Retina (tissue), 1 donor: Measurements from ENCODE around the gene FSCN2.

Experiments used
- DNase-seq: peaks from one replicate; pipeline ENCODE4 v3.0.0-alpha.2; 2016

The FSCN2 gene

DNA sequence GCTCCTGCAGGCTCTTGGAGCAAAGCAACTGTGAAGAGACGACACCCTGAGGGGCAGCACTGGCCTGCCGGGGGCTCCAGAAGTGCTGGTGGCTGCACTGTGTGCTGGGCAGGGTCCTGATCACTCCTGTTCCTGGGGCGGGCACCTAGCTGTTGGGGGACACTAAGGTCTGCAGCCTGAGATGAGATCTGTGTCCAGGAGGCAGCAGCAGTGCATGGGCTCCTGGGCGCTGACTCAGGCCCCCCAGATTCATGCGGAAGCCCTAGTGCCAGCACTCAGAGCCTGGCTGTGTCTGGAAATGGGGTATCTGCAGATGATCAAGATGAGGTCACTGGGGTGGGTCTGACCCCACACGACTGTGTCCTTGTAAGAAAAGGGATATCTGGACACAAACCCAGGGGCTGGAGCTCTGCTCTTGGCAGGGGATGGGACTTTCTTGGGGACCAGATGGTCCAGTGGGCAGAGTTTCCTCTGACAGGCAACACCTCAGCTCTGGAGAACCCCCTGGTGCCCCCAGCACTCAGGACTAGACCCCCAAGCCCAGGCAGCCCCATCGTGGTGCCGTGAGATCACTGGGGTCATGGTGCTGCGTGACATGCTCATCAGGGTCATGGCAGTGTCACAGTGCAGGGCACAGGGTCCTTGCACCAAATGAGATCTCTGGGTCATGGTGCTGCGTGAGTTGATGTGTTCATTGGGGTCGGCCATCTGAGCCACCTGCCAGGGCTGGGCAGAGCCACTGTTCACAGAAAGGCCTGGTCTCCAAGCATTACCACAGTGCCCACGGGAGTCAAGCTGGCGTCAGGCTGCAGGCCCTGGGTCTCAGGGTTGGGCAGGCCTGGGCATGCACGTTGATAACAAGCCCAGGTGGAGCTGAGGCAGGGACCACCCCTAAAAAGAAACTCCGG is 14.5 kb downstream of the FSCN2 start:
- peak; percentile 8 for DNase-seq

DNA sequence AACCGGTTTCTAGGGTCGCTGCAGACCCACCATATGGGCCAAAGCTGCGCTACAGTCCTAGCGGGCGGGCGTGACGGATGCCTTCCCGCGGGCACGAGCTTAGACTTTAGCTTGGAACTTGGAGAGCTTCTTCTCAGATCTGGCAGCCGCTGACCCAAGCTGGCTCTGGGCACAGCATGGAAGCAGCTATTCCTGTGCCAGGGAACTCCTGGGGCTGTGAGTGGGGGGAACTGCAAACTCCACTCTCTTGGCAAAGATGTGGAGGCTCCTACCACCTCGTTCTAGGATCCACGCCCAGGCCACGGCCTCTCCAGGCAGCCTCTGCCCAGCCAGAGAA is 15.1 kb downstream of the FSCN2 start:
- peak; percentile 1 for DNase-seq

DNA sequence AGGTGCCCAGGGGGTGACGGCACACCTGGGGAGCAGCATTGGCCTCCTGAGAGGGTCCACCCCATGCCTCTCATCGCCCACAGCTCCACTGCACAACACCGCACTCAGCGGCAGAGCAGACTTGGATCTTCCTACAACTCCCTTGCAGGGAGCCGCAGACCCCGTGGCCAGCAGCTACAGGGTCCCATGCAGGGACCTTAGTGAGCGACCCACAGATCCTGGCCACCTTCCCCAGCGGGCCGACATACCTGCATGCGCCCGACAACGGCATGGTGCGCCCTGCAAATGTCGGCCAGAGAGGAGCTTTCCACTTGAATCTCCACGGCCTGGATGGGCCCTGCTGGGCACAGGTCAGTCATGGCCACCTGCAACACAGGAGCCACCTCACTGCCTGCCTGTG is 15.6 kb downstream of the FSCN2 start:
- DNase-seq: peak; percentile 2

DNA sequence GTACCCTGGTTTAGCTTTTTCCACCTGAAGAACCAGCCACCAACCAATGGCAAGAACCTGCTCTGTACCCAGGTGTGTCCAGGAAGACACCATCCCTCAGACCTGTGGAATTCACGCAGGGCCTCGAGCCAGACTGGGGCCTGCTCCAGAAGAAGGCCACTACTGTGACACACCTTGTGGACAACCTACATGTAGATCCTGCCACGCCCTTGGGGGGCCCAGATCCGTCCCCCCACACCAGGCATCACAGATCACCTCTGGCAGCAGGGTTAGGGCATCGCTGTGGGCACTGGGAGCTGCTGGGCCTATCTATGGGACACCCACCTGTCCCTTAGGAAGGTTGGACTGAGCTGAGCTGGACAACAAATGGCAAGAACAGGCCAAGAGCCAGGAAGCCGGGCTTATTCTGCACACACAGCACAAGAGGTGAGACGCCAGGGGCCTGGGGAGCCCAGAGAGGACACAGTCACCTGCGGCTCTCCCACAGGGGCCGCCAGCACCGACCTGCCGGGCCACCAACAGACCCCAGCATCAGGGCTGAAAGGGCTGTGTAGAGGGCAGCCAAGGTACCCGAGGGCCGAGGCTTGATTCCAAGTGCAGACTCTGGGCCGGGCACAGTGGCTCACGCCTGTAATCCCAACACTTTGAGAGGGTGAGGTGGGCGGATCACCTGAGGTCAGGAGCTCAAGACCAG is 16.3 kb downstream of the FSCN2 start:
- DNase-seq: no peak

DNA sequence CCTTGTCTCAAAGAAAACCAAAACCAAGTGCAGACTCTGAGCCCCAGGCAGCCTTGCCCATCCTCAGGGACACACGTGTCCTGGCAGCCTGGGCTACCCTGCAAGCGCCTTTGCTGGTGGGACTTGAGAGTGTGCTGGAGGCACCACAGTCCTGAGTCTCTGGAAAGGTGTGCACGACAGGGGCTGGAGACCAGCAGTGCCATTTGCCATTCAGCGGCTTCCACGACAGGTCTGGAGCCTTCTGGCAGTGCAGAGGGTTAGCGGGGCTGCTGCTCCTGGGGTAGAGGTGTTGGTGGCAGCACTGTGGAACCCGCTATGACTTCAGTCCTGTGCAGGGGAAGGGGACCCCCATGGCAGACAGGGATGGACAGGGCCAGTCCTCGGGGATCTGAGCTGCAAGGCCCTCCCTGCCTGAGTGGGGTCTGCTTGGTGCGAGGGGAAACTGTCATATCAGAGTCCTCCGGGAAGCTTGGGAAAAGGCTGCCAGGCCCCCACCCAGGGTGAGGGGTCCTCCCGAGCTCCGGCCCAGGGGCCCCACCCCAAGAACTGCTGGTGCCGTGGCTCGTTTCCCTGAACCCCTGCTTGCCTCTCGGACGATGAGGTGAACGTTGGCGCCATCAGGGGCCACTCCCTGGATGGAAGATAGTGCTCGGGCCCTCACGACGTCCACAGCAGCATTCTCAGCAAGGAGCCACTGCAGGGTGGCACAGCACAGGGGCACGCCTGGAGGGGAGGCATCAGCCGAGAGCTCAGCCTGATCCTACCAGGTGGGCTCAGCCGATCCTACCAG is 17.2 kb downstream of the FSCN2 start:
- no peak for DNase-seq

DNA sequence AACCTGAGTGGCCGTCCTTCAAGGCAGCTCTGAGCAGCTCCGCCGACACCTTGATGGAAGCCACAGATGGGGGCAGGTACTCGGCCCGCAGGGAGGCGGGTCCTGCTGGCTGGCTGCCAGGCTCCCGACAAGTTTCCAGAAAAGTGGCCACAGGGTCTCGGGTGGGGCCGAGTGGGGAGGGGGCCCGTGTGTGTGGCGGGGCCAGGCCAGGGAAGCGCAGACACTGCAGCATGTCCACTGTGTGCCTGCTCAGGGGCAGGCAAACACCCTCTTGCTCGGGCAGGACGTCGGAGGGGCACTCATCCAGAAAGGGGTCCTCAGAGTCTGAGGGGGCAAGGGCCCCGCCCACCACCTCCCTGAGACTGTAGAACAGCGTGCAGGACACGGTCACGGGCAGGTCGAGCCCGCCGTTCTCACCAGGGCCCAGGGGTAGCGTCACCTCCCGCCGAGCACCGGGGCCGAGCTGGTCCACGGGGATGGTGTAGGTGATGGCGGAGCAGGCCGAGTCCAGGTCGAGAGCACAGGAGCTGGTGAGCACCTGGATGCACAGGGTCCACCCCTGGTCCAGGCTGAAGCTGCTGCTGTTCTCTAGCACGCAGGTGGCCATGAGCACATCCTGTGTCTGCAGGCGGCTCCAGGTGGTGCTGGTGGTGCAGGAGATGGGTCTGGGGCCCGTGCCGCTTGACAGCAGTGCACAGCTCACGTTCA is 18.9 kb downstream of the FSCN2 start:
- no peak for DNase-seq

DNA sequence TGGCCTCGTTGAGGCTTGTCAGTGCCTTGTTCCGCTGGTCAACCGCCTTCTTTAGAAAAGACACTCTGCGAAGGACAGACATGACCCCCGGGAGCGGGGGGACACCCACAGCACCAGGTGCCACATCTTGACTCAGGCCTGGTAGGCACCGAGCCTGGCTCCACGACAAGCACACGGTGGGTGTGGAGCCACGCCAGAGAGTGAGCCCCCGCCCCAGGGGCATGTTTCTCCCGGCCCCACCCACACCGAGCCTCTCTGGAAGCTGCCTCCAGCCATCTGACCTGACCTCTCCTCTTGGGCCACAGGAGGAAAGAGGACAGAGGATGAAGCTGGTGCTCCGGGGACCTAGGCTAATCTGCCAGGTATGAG is 19.4 kb downstream of the FSCN2 start:
- no peak for DNase-seq

DNA sequence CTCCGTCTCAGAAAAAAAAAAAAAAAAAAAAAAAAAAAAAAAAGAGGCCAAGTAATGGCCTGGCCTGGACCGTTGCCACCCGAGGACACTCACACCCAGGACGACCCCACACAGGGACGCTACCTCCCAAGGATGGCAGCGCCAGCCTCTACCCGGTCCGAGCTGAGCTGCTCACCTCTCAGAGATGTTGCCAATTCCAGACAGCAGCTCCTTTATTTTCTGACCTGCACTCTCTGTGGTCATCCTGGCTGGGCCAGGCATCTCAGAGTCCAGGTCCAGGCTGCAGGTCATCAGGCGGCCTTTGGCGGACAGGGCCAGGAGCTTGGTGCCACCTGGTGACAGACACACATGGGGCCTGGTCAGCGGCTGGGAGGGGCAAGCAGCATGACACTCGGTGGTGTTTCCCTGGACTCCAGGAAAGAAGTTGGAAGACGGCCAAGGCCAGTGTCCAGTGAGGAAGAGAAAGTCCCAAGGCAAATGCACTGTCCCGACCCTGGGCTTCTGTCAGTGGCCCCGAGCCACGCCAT is 20.9 kb downstream of the FSCN2 start:
- DNase-seq: no peak

DNA sequence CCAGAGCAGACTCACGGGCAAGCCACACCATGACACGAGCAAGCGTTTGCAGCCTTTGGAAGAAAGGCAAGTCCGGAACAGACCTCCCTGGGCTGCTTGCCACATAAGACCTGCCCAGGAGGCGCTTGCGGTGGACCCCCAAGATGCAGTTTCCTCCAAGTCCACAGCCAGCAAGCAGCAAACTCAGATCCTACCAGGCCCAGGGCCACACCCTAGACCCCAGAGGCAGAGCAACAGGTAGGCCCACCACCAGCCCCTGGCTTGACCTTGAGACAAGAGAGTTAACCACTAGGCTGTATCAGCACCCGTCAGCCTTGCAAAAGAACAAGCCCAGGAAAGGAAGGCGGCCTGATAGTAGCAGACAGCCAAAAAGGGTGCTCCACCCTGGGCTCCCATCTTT is 21.6 kb downstream of the FSCN2 start:
- DNase-seq: no peak

DNA sequence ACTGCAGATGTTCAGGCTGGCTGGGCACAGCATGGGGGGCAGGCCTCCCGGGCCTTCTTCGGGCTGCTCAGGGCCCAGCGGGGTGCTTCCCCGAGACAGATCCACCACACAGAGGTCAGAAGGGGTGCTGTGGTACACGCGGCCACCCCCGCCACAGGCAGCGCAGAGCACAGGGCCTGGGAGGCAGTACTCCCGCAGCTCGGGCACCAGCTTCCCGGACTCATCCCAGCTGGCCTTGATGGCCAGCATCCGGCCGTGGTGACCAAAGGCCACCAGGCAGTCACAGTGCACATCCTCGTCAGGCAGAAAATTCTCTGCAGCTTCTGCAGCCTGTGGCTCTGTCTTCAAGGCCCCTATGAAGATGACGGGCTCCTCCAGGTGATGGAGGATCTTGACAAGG is 22.1 kb downstream of the FSCN2 start:
- no peak for DNase-seq

DNA sequence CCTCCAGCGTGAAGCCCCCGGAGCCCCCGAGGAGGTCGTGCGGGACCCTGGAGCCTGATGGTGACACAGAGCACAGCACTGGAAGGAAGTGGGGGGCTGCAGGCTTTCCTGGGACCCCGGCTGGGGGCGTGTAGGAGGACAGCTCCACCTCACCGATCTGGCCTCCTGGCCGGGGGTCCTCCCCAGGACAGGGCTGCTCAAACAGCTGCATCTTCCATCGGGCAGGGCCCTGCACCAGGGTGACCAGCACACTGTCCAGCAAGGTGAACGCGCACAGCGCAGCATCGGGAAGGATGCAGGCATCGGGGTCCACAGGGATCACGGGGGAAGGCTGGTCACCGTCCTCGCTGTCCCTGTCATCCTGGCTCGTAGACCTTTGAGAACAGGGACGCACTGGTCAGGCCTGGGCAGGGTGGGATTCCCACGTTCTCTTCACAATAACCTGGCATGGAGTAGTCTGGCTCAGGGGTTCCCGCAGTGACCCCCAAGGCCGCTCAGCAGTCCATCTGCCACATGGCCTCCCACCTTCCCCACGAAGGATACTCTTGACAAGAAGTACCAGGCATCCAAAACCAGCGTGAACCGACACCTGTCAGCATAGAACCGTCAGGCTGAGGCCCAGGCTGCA is 22.8 kb downstream of the FSCN2 start:
- no peak for DNase-seq

DNA sequence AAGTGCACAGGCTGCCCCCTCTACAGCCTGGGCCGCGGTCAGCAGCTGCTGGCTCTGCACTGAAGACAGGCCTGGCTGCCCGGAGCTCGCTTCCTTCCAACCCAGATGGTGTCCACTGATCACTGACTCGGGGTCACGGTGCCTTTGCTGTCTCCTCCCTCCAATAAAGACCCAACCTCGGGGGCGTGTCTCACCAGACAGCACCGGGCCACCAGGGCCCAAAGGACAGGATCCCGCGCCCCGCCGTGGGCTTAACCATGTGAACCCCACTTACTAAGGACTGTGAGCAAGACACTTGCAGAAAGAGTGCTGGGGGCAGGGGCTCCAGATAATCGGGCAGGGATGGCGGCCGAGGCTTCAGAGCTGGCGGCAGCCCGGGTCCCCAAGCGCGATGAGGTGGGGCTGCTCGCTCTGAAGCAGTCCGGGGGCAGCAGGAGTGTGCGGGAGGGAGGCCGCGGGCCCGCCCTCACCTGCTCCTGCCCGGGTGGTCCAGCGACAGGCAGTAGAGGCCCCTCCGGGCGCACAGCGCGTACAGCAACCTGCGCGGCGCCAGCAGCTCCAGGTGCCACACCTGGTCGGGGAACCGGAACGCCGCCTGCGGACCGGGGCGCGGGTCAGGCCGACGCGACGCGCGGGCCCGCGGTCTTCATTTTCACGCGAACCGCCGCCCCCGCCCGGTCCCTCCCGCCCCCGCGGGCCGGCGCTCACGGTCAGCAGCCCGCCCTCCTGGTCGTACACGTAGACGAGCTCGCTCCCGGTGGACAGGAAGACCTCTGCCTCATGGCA is 23.5 kb downstream of the FSCN2 start:
- peak; percentile 62 for DNase-seq

DNA sequence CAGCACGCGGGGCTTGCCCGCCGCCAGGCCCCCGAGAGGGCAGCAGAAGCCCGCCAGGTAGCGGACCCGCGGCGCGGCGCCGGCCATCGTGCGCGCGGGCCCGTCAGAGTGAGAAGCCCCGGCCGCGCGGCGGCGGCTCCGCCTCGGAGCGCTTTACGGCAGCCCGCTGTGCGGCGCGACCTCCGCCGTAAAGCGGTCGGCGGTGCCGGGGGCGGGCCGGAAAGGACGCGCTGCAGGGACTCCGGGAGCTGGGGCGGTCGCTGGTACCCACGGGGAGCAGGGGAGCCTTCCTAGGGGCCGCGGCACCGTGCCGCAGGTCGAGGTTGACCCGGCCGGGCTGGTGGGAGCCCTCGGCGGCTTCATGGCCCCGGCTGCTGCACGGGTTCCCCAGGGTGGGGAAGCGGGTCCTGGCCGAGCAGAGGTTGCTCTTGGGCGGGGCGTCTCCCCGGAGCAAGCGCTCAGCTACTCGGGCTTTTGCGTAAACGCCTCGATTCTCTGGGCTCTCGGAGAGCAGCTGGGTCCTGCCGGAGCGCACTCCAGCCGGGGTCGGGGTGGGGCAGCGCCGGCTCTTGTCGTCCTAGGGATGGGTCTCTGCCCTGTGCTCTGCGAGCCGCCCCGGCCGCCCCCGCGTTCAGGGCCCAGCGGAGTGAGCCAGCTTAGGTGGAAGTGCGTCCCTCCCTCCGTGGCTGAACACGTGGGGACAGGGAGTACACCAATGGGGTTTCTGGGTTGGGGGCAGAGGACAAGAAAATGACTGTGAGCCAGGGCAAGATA is 24.3 kb downstream of the FSCN2 start, which contains the start of gene FAAP100:
Gene FAAP100, minus strand, starts transcription at position 110 of the 774 bp plus-strand sequence. Its CDS starts 23 bp downstream, at position 87.
- peak; percentile 96 for DNase-seq

DNA sequence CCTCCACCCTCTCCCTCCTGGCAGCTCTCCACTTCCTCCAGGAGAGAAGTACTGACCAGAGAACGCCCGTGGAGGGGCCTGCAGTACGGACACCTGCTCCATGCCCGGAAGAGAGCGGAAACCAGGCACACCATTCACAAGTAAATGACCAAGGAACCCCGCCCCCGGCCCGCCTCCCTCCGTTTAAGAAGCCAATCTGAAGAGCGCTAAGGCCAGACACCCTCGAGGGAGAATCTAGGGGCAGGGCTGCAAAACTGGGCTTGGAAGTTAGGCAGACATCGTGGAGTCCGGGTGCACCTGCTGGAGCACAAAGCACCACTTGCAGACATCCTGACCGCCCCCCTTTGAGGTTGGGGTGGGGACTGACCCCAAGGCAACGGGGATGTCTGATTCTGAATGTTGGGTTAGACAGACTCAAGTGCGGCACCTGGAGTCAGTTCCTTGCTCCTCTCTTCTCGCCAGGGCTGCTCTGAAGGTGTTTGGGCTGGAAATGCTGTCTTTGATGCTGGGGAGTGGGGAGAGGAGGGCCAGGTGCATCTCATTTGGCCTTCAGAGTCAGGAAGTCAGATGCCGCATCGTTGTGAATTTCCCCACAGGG is 24.9 kb downstream of the FSCN2 start:
- peak; percentile 88 for DNase-seq

DNA sequence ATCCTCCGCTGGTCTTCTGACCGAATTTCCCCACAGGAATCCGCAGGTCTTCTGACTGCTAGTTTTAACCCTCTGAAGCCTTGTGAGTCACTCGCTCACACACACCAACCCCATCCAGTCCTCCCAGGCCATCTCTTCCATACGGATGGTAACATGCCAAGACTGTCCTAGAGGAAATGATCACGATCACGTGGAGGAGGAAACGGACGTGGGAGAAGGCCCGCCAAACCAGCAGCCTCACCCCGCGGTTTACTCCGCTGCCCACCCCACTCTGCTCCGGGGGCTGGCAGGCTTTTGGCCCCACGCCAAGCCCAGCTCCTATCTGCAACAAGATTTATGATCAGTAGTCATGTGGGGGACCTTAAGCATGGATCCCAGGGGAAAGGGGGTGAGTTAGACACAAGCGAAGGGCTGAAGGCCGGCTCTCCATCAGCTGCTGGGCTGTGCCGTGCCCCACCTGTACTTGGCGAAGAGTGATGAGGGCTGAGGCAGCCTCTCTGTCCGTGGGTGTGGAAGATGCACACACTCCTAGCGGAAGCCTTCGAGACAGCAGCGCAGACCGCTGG is 25.5 kb downstream of the FSCN2 start:
- DNase-seq: no peak

DNA sequence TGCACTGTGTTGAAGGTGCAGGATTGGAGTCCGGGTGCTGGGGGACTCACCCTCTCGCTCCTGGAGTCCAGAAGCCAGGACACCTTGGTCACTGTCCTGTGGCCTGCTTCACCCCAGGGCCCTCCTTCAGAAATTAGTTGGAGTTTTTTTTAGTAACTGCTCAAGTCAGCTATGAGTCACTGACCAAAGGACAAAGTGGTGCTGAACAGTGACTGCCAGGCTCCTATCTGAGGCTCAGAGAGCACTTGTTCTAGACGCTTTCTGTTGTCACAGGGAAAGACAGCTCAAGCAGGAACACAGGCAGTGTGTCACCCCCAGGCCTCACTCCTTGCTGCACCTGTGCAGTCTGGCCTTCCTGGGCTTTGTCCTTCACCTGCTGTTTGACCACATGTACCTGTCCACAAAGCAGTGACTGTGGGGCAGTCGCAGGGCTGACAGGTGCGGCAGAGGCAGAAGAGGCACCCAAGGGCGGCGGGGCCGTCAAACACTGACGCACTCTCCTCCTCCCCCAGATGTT is 28.1 kb downstream of the FSCN2 start:
- no peak for DNase-seq

DNA sequence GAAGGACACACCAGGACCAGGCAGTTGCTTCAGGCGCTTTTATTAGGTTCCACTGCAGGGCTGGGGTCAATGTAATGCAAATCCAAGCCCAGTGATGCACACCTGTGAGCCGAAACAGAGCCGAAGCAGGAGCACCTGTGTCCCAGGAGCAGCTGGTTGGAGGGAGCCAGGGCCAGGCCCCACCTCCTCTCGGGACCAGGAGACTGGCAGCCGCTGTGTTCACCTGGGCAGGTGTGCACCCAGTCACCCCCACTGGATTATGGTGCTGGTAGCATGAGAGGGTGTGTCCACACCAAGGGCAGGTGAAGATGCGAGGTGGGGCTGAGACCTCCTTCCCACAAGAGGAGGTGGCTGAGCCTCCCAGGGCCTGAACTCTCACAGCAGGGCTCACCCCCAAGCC is 28.7 kb downstream of the FSCN2 start:
- DNase-seq: no peak

DNA sequence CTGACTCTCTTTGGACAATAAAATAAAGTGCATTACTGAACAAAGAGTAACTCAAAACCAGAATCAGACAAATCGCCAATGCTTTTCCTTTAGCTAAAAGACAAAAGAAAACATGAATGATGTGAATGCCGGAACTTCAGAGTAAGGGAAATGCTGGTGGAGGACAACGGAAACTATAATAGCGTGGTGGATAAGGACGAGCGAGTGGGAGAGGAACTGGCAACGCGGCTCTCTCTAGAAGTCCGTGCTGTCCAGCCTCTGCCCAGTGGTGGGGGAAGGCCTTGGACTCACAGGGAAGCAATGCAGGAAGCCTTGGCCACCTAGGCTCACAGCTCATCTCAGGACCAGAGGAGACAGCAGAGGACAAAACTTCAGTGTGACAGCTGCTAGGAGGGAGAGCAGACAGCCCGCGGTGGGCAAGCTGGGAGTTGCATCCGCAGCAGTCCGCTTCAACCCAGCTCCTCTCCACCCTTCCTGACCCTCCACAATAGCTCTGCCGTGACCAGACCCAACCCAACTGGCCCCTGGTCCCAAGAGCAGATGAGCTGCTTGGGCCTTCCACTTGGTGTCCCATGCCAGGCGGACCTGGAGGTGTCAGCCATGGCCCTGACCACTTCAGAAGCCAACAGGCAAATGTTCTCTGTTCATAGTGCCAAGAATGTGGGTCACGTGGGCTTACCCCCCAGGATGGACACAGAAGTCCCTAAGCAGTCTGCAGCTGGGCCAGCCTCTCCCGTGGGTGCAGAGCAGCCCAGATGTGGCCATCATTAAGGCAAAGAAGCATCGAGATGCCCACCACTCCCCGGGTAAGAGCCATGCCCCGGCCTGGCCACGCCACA is 29.3 kb downstream of the FSCN2 start:
- DNase-seq: no peak

DNA sequence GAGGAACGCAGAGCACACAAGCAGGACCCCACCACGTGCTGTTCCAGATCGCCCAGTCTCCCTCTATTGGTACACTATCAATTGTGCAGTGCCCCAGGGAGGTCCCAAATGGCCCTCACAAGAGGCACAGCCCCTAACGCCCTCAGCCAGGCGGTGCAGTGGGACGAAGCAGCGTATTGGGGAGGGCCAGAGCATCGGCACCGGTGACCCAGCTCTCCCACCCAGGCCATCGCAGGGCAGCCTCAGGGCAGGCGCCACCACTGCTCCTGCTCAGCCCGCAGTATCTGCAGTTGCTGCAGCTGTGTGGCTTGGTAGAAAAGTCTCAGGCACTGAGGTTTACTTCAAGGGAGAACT is 29.9 kb downstream of the FSCN2 start:
- DNase-seq: no peak
